Activated CD4-positive, alpha-beta T cell treated with anti-CD3 and anti-CD28 coated beads for 1 hour (primary cell): Measurements from ENCODE around the gene ARMC6.
A peak's percentile ranks its signal among the peaks of the same experiment; 100 is the strongest.
"Not testable (repeated sequence)": the region's sequence is repeated elsewhere in the genome, so short reads cannot be mapped to it uniquely, and the experiment has no call there.

ENCODE experiments used
- DNase-seq: peaks from one replicate; pipeline ENCODE4 v3.0.0-alpha.2; 2020

The ARMC6 gene

DNA sequence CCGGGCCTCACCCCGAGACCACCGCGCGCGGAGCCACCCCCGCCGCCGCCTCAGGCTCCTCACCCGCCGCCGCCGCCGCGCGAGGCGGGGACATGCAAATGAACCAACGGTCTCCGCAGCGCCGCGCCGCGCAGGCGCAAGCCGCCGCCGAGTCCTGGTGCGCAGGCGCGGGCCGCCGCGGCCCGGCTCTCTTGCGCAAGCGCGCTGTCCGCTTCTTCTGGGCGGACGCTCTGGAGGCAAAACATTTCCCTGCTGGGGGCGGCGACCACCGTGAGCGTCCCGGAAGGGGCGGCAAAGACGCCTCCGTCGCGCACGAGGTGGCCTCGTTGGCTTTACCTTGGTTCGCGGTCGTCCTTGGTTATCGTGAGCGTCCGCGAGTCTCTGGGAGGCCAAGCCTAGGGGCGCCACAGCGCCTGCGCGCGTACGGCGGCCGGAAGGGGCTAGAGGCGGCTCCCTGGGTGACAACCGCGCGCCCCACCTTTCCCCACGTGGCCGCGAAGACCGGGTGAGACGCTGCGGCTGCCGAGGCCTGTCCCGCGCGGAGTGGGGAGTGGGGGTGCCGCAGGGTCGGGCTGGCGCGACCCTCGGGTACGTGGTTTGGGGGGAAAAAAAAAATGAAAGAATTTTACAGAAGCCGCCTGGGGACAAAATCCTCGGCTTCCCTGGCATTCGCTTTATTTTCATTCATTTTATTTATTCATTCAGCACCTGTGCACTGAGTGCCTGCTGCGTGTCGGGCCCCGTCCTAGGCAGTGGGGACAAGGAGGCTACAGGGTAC is at the start of gene ARMC6, which contains the start of gene SUGP2:
Gene ARMC6, plus strand, starts transcription at position 178 of the 778 bp plus-strand sequence. CDS start 607 bp downstream, outside the sequence.
Gene SUGP2, minus strand, starts transcription at position 92 of the 778 bp plus-strand sequence. CDS start 2,446 bp downstream, outside the sequence.
- peak; percentile 85 for DNase-seq

DNA sequence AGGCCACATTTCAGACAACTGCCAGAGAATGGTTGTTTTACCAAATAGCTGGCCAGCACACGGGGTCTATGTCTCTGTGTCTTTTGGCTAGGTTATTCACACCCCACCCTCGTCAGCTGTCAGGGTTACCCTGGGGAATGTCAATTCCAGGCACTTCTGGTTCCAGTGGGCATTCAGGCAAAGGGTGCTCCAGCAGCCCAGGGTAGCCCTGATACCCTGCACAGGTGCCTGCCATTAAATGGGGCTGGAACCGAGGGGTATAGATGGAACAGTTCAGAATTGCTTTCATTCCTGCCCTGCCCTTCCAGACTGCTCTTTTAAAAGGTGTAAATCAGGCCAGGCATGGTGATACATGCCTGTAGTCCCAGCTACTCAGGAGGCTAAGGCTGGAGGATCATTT is 49.2 kb upstream of the ARMC6 start:
- no peak for DNase-seq

DNA sequence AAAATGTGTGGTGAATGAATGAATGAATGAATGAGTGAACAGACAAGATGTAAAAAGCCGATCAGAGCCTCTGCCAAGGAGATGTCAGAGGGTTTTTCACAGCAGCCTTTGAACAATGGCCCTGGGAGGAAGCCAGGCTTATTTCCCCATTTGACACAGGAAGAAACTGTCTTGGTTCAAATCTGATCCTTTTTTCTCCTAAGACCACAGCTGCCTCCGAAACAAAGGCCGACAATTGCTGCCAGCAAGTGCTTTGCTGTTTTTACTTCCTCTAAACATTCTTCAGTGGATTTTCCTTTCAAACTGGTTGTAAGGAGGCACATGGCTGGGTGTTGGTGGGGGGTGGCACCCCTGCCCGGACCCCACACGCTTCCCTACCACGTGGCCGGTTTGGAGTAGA is 48.1 kb upstream of the ARMC6 start:
- DNase-seq: no peak

DNA sequence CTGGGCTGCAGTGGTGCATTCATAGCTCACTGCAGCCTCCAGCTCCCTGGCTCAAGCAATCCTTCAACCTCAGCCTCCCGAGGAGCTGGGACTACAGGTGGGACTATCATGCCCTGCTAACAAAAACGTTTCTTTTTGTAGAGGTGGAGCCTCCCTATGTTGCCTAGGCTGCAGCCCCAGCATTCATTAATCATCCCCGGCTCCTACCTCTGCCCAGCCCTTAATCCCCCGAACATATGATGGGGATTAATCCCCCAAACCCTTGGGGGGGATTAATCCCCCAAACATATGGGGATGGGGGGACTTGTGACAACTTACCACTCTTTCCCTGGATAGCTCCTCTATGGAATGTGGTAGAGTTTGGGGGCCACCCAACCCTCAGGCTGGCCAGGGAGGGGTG is 45.9 kb upstream of the ARMC6 start:
- no peak for DNase-seq

DNA sequence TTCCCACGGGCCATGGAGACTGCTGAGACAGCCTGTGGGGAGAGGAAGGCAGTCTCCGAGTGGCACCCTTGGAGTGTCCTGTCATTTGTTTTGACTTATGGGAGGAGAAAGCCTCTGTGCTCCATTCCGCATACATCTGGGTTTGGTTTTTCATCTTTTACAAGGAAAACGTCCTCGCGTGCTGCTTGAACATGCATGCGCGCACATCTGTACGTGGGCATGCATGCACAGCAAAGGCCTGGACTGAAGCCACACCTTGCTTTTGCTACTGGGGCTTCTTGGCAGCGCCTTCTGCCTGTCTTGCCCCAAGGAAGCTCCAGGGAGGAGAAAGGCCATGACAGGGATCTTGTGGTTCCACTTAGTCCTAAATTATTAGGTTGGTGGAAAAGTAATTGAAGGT is 44.1 kb upstream of the ARMC6 start:
- no peak for DNase-seq

DNA sequence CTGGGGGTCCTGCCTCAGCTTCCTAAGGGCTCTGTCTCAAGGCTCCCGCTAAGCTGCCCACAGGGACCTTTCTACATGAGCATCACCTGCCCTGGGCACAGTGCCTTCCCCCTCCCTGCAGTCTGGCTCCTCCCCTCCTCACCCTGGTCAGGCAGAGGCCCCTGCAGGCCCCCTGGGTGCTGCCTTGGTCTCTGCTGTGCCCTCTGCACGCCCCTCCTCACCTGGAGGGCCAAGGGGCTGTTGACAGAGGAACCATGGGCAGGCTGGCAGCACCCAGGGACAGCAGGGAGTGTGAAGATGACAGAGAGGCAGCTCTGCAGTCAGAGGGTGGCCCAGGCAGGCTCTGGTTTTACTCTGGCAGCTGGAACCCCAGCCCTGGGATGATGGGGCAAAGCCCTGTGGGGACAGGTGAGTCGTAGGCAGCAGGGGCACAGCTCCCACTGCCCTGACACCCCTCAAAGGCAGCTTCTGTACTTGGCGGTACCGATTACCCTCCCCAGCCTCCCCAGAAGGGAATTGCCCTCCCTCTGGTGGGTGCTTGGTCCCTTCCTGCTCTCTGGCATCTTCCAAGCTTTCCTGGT is 43.2 kb upstream of the ARMC6 start:
- DNase-seq: no peak

DNA sequence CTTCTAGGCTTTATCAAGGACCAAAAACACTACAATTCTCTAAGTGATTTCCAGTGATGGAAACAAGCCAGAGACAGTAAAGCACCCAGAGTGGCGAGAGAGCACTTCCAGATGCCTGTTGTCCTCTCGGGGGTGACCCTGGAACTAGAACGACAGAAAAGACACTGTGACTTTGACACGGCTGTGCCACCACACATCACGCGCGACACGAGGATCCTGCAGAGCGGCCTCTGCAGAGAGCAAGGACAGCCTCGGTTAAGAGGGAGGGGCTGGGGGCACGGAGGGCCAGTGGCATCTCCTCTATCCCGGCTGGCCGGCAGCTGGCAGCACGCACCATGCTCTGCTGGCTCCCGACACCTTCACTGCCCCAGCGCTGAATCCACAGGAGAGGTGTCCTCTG is 42.4 kb upstream of the ARMC6 start:
- no peak for DNase-seq

DNA sequence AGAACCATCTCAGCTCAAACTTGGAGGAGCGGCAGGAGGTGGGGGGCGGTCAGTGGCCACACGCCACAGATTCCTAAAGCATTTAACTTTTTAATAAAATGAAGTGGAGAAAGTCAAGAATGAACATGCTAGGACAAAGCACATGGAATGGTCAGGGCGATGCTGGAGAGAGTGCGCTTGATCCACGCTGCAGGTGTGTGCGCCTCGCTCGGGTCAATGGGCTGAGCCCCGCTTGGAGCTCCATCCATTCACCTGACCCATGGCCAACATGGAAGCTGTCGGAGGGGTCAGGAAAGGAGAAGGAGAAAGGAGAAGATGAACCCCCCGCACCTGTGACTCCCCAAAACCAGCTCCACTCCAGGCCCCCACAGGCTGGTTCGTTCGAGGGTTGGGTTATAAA is 41.9 kb upstream of the ARMC6 start:
- no peak for DNase-seq

DNA sequence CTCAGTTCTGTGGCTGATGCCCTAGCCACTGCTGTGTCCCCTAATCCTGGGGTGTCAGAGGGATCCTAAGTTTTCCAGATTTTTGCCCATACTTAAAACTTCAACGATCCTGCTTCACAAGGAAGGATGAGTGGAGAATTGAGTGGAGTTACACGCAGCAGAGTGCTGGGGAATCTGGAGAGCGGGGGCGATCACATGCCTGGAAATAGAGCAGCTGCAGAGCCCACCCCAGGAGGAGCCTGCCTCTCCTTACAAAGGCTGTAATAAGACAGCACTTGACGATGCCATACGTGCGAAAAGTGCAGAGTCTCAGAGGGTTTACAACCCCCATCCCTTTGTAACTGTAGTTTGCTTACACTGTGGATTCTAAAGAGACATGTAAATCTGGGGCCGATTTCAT is 40.7 kb upstream of the ARMC6 start:
- DNase-seq: no peak

DNA sequence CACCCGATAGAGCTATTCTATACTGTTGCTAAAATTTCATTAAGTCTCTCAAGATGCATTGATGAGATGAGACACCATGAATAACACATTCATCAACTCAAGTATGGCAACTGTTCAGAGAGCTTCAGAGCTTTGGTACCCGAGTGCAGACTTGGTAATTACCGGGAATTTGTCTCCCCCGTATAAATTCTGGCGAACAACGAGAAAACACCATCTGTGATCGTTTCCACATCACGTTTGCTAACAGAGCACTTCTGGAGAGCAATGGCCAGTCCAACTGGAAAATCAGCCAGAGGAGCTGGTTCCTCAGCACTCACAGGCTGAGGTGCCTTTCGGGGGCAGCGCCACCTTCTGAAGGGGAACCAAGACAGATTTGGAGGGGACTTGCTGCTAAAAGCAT is 40.3 kb upstream of the ARMC6 start:
- no peak for DNase-seq

DNA sequence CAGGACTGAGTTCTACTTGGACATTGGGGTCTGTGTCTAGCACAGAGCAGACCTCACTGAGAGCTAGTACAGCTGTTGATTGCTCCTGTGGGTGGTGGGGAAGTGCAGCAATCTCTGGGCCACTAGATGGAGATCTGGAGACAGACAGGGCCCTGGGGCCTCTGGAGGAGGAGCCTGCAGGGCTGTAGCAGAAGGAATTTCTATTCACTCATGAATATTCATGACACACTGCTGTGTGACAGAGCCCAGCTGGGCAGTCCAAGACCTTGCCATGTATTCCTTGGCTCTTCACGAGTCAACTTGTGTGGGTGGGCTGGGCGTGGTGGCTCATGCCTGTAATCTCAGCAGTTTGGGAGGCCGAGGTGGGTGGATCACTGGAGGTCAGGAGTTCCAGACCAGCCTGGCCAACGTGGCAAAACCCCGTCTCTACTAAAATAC is 37.6 kb upstream of the ARMC6 start:
- DNase-seq: no peak

DNA sequence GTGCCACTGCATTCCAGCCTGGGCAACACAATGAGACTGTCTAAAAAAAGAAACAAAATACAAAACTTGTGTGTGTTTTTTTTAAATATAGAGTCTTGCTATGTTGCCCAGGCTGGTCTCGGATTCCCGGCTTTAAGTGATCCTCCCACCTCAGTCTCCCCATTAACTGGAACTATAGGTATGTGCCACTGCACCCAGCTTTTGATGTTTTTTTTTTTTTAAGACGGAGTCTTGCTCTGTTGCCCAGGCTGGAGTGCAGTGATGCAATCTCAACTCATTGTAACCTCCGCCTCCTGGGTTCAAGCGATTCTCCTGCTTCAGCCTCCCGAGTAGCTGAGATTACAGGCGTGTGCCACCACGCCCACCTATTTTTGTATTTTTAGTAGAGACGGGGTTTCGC is 37.1 kb upstream of the ARMC6 start:
- DNase-seq: no peak

DNA sequence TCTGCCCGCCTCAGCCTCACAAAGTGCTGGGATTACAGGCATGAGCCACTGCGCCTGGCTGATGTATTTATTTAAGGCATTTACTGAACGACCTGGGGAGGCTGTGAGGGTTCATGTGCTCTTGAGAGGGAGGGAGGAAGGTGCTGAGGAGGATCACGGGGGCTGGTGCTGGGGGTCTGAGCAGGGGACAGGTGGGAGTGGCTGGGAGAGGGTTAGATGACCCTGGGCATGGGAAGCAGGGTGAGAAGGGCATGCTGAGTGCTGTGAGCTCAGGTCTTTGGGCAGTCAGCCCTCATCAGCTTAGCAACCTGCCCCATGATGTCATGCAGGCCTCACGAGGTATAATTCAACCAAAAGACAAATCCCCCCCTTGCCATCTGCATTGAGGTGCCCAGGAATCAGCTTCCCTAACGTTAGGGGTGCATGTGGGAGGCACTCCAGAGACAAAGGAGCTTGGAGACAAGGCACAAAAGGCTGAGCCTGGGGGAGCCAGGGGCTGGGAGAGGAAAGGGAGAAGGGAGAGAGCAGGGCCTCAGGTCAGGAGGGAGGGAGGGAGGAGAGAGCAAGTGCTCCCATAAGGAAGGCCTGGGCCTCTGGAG is 36.5 kb upstream of the ARMC6 start:
- no peak for DNase-seq

DNA sequence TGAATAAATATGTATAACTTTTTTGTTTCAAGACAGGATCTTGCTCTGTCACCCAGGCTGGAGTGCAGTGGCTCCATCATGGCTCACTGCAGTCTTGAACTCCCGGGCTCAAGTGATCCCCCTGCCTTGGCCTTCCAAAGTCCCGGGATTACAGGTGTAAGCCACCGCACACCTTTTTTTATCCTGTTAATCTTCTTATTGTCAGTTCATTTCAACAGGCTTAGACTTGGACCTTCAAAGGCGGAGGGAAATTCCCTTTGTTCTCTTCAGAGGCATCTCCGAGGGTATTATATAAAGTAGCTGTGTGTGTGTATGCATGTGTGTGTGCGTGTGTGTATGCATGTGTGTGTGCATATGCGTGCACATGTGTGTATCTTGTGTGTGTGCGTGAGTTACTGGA is 35.1 kb upstream of the ARMC6 start:
- DNase-seq: no peak

DNA sequence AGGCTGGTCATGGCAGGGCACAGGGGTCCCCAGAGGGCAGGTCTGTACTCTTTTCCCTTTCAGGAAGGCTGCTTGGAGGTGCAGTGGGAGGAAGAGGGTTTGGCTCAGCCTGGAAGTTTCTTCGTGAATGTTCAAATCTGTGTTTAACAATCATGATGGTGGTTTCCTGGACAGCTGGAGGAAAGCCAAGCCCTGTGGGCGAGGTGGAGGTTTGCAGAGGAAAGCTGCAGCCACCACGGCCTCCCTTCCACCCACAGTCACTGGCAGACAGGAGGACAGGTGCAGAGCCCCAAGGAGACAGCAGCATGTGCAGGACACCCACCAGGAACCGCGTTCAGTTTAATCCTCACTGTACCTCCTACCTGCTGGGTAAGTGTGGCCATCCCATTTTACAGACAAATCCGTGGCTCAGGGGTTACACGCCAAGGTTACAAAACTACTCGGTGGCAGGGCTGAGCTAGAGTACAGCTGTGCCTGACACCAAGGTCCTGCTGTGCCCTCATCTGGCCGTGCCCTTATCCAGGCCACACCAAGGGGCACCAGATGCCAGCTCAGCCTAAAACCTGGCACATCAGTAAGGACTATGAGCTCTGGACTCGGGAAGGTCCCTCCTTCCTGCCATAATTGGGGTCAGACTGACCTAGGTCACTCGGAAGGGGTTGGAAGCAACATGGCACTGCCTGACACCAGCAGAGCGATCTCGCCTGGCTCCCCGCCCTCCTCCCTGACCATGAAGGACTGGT is 34.2 kb upstream of the ARMC6 start:
- no peak for DNase-seq

DNA sequence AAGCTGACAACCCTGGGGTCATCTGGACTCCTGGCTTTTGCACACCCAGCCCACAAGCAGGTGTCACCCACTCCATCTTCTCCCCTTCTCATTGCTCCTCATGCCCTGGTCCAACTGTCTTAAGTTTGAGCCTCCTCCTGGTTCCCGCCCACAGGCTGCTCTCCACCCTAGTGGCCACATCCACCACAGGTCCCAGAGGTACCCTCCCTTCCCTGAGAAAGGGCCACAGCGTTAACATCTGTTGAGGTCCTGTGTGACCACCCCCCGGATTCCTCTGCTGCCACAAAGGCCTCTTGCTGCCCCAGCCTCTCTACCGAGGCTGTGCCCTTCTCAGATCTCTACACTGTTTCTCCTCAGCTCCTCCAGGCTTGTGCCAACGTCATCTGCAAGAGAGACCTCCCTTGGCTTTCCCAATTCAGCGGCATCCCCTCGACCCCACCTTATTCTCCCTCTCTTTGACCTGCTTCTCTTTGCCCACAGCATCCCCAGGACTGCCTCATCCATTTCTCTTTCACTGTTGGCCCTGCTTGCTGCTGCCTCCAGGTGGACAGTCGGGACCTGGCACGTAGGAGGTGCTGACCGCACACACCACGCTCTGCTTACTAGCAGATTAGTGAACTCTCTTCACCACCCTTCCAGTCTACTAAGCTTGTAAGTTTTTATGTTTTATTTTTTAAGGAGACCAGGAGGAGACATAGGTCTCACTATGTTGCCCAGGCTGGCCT is 33.3 kb upstream of the ARMC6 start:
- no peak for DNase-seq

DNA sequence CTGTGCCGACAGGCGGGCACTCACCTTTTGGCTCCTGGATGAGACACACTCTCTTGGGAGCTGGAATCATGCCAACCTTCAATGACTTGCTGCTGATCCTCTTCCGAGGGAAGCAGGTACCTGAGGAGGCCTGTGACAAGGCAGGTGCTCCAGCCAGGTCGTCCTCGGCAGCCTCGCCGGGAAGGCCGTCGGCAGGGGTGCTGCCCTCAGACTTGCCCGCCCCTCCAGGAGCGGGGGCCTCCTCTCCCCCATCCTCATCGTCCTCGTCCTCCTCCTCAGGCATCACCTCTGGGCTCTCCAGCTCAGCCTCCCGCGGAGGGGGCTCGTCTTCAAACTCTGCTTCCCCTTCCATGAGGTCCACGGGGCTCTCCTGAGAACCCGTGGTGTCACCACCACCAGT is 29.3 kb upstream of the ARMC6 start:
- no peak for DNase-seq

DNA sequence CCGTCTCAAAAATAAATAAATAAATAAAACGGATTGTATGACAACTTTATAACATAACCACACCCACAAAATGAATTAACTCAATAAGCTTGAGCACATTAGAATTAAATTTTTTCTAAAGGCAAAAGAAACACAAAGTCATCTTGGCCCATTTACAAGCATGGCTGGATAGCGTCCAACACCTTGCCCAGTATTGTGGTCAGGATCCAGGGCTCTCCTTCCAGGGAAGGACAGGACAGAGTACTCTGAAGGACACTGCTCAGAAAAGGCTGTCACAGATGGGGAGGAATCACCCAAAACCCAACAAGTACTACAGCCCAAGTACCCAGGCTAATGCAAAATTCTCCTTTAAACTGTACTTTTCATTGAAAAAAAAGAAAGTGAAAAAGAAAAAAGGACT is 27.2 kb upstream of the ARMC6 start:
- DNase-seq: no peak

DNA sequence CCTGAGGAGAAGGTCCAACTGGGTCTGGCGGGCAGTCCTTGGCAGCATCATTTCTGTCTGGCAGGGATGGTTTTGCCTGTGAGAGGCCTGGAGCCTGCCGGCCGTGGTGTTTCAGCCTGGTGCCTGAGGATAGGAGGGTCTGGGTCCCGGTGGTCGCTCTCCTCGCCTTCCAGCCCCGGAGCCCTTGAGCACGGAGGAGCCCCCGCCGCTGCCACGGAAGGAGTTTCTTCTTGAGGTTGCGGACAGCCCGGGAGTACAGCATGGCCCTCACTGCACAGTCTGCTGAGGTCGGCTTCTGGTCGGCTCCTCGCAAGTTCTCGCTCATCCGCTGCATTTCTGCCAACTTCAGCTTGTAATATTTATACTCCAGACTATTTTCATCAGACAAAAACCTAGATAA is 23.5 kb upstream of the ARMC6 start:
- DNase-seq: no peak

DNA sequence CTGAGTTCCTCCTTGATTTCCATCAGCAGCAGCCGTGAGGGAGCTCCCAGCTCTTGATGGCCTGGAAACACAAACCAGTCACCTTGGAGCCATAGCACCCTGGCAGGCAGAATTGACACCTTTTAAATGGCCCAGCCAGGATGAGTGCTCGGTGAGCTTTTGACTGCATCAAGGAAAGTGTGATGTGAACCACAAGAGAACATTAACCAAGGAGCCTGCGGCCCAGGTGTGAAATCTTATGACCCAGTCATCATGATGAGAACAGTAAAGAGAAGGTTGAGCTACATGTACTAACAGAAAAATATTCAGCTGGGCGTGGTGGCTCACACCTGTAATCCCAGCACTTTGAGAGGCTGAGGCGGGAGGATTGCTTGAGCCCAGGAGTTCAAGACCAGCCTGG is 22.9 kb upstream of the ARMC6 start:
- no peak for DNase-seq

DNA sequence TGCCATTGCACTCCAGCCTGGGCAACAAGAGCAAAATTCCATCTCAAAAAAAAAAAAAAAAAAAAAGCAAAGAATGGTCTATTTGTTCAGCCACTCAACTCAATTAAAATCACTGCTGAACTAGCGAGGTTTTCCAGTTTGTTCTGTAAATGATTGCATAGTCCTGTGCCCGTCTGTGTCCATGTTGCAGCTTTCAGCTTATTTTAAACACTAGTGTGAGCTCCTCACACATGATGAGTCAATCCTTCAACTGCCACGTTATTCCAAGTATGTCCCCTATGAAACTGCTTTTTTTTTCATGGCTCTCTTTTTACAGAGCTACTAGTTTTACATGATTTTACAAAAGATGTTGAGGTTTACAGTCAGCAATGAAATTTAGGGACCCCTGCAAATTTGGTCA is 12.3 kb upstream of the ARMC6 start:
- DNase-seq: no peak

DNA sequence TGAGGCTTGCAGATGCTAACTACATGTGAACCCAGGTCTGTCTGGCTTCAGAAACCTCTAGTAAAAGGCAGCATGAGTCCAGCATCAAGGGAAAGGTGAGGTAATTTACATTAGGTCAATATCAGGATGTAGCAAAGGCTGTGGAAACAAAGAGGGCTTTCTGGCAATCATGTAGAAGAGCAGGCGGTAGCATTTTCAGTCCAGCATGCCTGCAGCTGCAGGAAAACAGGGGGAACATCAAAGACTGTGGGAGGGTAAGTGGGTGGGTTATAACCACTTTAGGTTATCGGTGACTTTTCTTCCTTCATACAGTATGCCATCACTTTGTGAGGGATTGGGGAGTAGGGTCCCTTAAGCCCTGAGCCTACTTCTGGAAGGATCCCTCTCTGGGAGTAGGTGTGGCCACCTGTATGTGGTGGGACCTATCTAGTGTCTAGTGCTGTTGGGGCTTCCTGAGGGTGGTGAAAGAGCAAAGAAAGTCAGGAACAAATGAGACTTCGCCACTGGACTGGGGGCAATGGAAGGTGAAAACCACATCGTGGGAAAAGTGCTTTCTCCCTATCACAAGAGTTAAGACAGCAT is 10.9 kb upstream of the ARMC6 start:
- no peak for DNase-seq

DNA sequence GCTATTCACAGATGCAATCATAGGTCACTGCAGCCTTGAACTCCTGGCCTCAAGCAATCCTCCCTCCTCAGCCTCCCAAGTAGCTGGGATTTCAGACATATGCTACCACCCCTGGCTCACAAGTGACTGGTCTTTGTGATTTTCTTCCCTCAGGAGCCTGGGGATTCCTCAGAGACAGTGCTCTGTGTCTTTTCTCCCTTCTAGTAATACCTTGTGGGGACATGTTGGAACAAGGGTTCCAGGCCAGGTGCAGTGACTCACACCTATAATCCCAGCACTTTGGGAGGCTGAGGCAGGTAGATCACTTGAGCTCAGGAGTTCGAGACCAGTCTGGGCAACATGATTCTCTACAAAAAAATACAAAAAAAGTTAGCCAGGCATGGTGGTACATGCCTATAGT is 10.0 kb upstream of the ARMC6 start:
- DNase-seq: not testable (repeated sequence)
